GM23338 (cell line): ENCODE data around the gene NDFIP1. TPM values are rescaled to one million over a fixed set of nuclear protein-coding genes. Genes with fewer than 3 reads are reported as not detected.

ENCODE experiments used
- EZH2phosphoT487 ChIP-seq: fragments of 200-600 bp; sonication (generic); IDR thresholded peaks from one replicate; pipeline ENCODE4 v1.8.1; 2018; ENCODE audit warnings: antibody characterized with exemption; ENCODE audit not compliant: unreplicated experiment
- JUNB ChIP-seq: IDR thresholded peaks from one replicate; pipeline ENCODE4 v1.6.1; 2016; ENCODE audit warnings: antibody characterized with exemption; ENCODE audit not compliant: unreplicated experiment
- POLR2AphosphoS5 ChIP-seq: IDR thresholded peaks from 2 replicates; pipeline ENCODE4 v1.6.1; 2016; ENCODE audit warnings: antibody characterized with exemption, low read depth
- REST ChIP-seq: IDR thresholded peaks from one replicate; pipeline ENCODE4 v1.6.1; 2018; ENCODE audit warnings: antibody characterized with exemption; ENCODE audit not compliant: unreplicated experiment
- ZNF331 ChIP-seq: fragments of 250-450 bp; sonication (Bioruptor Pico); IDR thresholded peaks from 2 replicates; pipeline ENCODE4 v1.5.0; 2020; ENCODE audit warnings: low read depth, mild to moderate bottlenecking, moderate library complexity
- ZNF462 ChIP-seq: fragments of 250-450 bp; sonication (Bioruptor Pico); IDR thresholded peaks from 2 replicates; pipeline ENCODE4 v1.5.0; 2020; ENCODE audit warnings: mild to moderate bottlenecking, moderate library complexity
- polyA plus RNA-seq: library from polyadenylated mRNA; unstranded; fragments of >200 nt; fragmentation: Nextera tagmentation; extraction: Ambion mirVana; gene quantifications from 2 replicates; pipeline ENCODE4 v1.2.1, GENCODE V29; 2016
- total RNA-seq: library from RNA; depleted of rRNA; stranded (reverse); fragments of >200 nt; shearing (Covaris generic); gene quantifications from 2 replicates; pipeline ENCODE4 v1.2.3, GENCODE V29; 2014

The NDFIP1 gene
- total and polyA plus RNA-seq, 2 experiments from 2014 or later, result 24.3 to 45.0 TPM

GRCh38 chr5:142133330-142134206 lies 25.0 kb downstream of the NDFIP1 start (continued):
- TF ChIP-seq ZNF462 (CRISPR knock-in tag) (no peak), POLR2AphosphoS5 (no peak), EZH2phosphoT487 (no peak), JUNB (no peak), ZNF331 (no peak), REST (no peak)
